ENCODE results near the gene EFCAB6. TPM values are rescaled to one million over a fixed set of nuclear protein-coding genes. Genes with fewer than 3 reads are reported as not detected.

EFCAB6 gene
- total and polyA plus RNA-seq, 7 donors: 0.07 to 0.84 (median 0.50) TPM

GRCh38 chr22:43851979-43852307 lies 39.8 kb upstream of the EFCAB6 start:
- H3K27ac ChIP-seq: no peak overlapping the region
- intact Hi-C loops (cut with DNase I): no loop called here
- H3K36me3 ChIP-seq (ENCODE audit: insufficient read depth in 1 of 2, low read depth in 1 of 2): no peaks in the 10 kb centered on the region
- no peaks in the 10 kb centered on the region for H3K9me3 ChIP-seq
- no peak overlapping the region for H3K4me3 ChIP-seq
- no peak for TF ChIP-seq CTCF (IDR thresholded peaks at IDR 0.05)
- ATAC-seq: no peak
- no peaks in the 10 kb centered on the region for H3K4me1 ChIP-seq
- no peak for DNase-seq
- WGBS, 3 donors: 44 to 64% (median 52%) methylated on average over 3 of the region's 3 CpGs
- peaks cover 0 to 44% (median 4%) of the 10 kb centered on the region in 3 donors for H3K27me3 ChIP-seq (ENCODE audit: insufficient read depth in 3 of 3, low read length in 2 of 3)

GRCh38 chr22:43851058-43851978 lies 39.2 kb upstream of the EFCAB6 start:
- WGBS, 3 donors: 64 to 76% (median 70%) methylated on average over 13 of the region's 13 CpGs

GRCh38 chr22:43850529-43850928 lies 38.4 kb upstream of the EFCAB6 start:
- no peak for ATAC-seq
- no peak for TF ChIP-seq CTCF (IDR thresholded peaks at IDR 0.05)

More at GRCh38 chr22:43851058-43851978, 39.2 kb upstream of the EFCAB6 start:
- no peaks in the 10 kb centered on the region for H3K36me3 ChIP-seq (ENCODE audit: insufficient read depth in 1 of 2, low read depth in 1 of 2)
- H3K27me3 ChIP-seq (ENCODE audit: insufficient read depth in 3 of 3, low read length in 2 of 3): peaks cover 0 to 43% (median 4%) of the 10 kb centered on the region in 3 donors
- DNase-seq (peak in 1 of 2 donors; percentile 21), ATAC-seq (no peak)
- H3K27ac ChIP-seq: no peak overlapping the region
- intact Hi-C loops (cut with DNase I): no loop called here
- TF ChIP-seq CTCF (IDR thresholded peaks at IDR 0.05): no peak
- H3K9me3 ChIP-seq: no peaks in the 10 kb centered on the region
- H3K4me3 ChIP-seq: no peak overlapping the region
- H3K4me1 ChIP-seq: no peaks in the 10 kb centered on the region

GRCh38 chr22:43849731-43850130 lies 37.6 kb upstream of the EFCAB6 start:
- peaks cover 0 to 46% (median 4%) of the 10 kb centered on the region in 3 donors for H3K27me3 ChIP-seq (ENCODE audit: insufficient read depth in 3 of 3, low read length in 2 of 3)
- no peaks in the 10 kb centered on the region for H3K4me1 ChIP-seq
- intact Hi-C loops (cut with DNase I): no loop called here
- H3K36me3 ChIP-seq (ENCODE audit: insufficient read depth in 1 of 2, low read depth in 1 of 2): no peaks in the 10 kb centered on the region
- H3K9me3 ChIP-seq: no peaks in the 10 kb centered on the region
- no peak overlapping the region for H3K27ac ChIP-seq
- H3K4me3 ChIP-seq: no peak overlapping the region
- DNase-seq (peak in 1 of 2 donors; percentile 3), ATAC-seq (no peak)
- WGBS, 3 donors: 59 to 63% (median 59%) methylated on average over 13 of the region's 13 CpGs
- no peak for TF ChIP-seq CTCF (IDR thresholded peaks at IDR 0.05)

More at GRCh38 chr22:43850529-43850928, 38.4 kb upstream of the EFCAB6 start:
- Histone ChIP-seq H3K4me3 (no peak overlapping the region), H3K27ac (no peak overlapping the region), H3K36me3 (ENCODE audit: insufficient read depth in 1 of 2, low read depth in 1 of 2) (no peaks in the 10 kb centered on the region), H3K9me3 (no peaks in the 10 kb centered on the region), H3K27me3 (ENCODE audit: insufficient read depth in 3 of 3, low read length in 2 of 3) (peaks cover 0 to 45% (median 4%) of the 10 kb centered on the region in 3 donors), H3K4me1 (no peaks in the 10 kb centered on the region)
- intact Hi-C loops (cut with DNase I): no loop called here
- DNase-seq: peak in 1 of 2 donors; percentile 19
- 57 to 70% (median 60%) methylated on average over 12 of the region's 12 CpGs for WGBS, 3 donors

Data from psoas muscle (tissue), 8 donors.